NCI-H748 (cell line): Measurements from ENCODE around the gene UROS.

Source experiments
- DNase-seq: peaks from one replicate; lab custom pipeline; 2025; ENCODE audit not compliant: unreplicated experiment; lab: John Stamatoyannopoulos, UW

The UROS gene

GRCh38 chr10:125836746-125837145 lies 13.7 kb upstream of the UROS start:
- no peak for DNase-seq

GRCh38 chr10:125828311-125828710 lies 5.3 kb upstream of the UROS start:
- DNase-seq = no peak

- DNase-seq = no peak
These were observed 4.1 kb upstream of the UROS start for GRCh38 chr10:125827133-125827532.

- no peak for DNase-seq
These were observed 1.7 kb upstream of the UROS start for GRCh38 chr10:125824736-125825135.

- peak; percentile 17 for DNase-seq
These were observed 699 bp upstream of the UROS start for GRCh38 chr10:125823663-125824251.

GRCh38 chr10:125820701-125821100 lies 2.4 kb downstream of the UROS start:
- DNase-seq = no peak

- no peak for DNase-seq
These were observed 5.6 kb downstream of the UROS start for GRCh38 chr10:125817337-125817946.

- DNase-seq = no peak
These were observed 6.5 kb downstream of the UROS start for GRCh38 chr10:125816548-125816947.

GRCh38 chr10:125815764-125816163 lies 7.3 kb downstream of the UROS start:
- no peak for DNase-seq

GRCh38 chr10:125812128-125812750 lies 10.8 kb downstream of the UROS start:
- DNase-seq = no peak

GRCh38 chr10:125811251-125811650 lies 11.8 kb downstream of the UROS start:
- no peak for DNase-seq

- DNase-seq = no peak
These were observed 15.0 kb downstream of the UROS start for GRCh38 chr10:125808047-125808446.

- DNase-seq = no peak
These were observed 20.3 kb downstream of the UROS start for GRCh38 chr10:125802739-125803138.

- DNase-seq = no peak
These were observed 20.9 kb downstream of the UROS start for GRCh38 chr10:125802131-125802530.

GRCh38 chr10:125801574-125801973 lies 21.5 kb downstream of the UROS start:
- no peak for DNase-seq

GRCh38 chr10:125799451-125800182 lies 23.4 kb downstream of the UROS start:
- no peak for DNase-seq

- no peak for DNase-seq
These were observed 24.9 kb downstream of the UROS start for GRCh38 chr10:125797994-125798662.

GRCh38 chr10:125797424-125797823 lies 25.6 kb downstream of the UROS start:
- no peak for DNase-seq

- DNase-seq = no peak
These were observed 27.3 kb downstream of the UROS start for GRCh38 chr10:125795637-125796190.

GRCh38 chr10:125795128-125795527 lies 27.9 kb downstream of the UROS start:
- no peak for DNase-seq
